ENCODE results near the gene ADCK1.

DNA sequence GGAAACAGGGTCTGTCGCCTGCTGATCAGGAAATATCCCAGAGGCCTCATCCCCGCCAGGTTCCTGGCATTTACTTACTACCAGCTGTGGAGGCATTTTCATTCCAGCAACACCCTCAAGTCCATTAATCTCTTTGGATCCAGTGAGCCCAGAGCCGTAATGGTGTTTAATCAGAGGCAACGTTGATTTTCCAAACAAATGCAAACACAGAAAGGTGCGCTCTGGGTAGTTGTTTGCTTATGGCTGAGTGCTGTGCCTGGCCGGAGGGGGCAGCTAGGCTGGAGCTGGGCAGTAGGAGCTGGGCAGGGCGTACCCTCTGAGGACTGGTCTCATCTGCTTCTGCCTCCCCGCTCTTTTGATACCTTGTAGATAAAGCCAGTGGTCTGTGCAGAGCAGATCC lies 110.6 kb downstream of the ADCK1 start:
- TF ChIP-seq, protein P1, sequence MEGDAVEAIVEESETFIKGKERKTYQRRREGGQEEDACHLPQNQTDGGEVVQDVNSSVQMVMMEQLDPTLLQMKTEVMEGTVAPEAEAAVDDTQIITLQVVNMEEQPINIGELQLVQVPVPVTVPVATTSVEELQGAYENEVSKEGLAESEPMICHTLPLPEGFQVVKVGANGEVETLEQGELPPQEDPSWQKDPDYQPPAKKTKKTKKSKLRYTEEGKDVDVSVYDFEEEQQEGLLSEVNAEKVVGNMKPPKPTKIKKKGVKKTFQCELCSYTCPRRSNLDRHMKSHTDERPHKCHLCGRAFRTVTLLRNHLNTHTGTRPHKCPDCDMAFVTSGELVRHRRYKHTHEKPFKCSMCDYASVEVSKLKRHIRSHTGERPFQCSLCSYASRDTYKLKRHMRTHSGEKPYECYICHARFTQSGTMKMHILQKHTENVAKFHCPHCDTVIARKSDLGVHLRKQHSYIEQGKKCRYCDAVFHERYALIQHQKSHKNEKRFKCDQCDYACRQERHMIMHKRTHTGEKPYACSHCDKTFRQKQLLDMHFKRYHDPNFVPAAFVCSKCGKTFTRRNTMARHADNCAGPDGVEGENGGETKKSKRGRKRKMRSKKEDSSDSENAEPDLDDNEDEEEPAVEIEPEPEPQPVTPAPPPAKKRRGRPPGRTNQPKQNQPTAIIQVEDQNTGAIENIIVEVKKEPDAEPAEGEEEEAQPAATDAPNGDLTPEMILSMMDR (IDR thresholded peaks at IDR 0.05) = no peak
- TF ChIP-seq, protein P2, sequence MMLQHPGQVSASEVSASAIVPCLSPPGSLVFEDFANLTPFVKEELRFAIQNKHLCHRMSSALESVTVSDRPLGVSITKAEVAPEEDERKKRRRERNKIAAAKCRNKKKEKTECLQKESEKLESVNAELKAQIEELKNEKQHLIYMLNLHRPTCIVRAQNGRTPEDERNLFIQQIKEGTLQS (CRISPR knock-in tag; conservative IDR thresholded peaks at IDR 0.05) = no peak
- TF ChIP-seq, protein P3, sequence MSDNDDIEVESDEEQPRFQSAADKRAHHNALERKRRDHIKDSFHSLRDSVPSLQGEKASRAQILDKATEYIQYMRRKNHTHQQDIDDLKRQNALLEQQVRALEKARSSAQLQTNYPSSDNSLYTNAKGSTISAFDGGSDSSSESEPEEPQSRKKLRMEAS (CRISPR knock-in tag; IDR thresholded peaks at IDR 0.05) = no peak
- TF ChIP-seq ZMAT4 (CRISPR knock-in tag; IDR thresholded peaks at IDR 0.05) (no peak), GRHL2 (CRISPR knock-in tag; IDR thresholded peaks at IDR 0.05; ENCODE audit: insufficient replicate concordance, severe bottlenecking) (no peak), MLX (CRISPR knock-in tag; IDR thresholded peaks at IDR 0.05) (no peak), TP53 (CRISPR knock-in tag; IDR thresholded peaks at IDR 0.05) (no peak), ATF6 (CRISPR knock-in tag; IDR thresholded peaks at IDR 0.05) (no peak), TCF7 (CRISPR knock-in tag; IDR thresholded peaks at IDR 0.05; ENCODE audit: low read depth) (no peak)
- TF ChIP-seq, protein P4, sequence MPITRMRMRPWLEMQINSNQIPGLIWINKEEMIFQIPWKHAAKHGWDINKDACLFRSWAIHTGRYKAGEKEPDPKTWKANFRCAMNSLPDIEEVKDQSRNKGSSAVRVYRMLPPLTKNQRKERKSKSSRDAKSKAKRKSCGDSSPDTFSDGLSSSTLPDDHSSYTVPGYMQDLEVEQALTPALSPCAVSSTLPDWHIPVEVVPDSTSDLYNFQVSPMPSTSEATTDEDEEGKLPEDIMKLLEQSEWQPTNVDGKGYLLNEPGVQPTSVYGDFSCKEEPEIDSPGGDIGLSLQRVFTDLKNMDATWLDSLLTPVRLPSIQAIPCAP (CRISPR knock-in tag; IDR thresholded peaks at IDR 0.05) = no peak

Data from WTC11 (cell line).